Endothelial cell of umbilical vein (primary cell): Measurements from ENCODE around the gene LRRC23. TPM values are rescaled to one million over a fixed set of nuclear protein-coding genes. Genes with fewer than 3 reads are reported as not detected.

Source experiments
- BruUV-seq: library from RNA; stranded (reverse); fragments of 400-500 nt; replicated peaks from 2 replicates; lab custom pipeline; 2021; lab: Mats Ljungman, UMichigan
- CTCF ChIA-PET: fragments of 300-600, 350-600 bp; sonication (Branson Sonifier 250); formaldehyde crosslinking; loops from one replicate; lab custom pipeline; 2021; ENCODE audit warnings: antibody characterized with exemption, inconsistent platforms; lab: Charles Lee
- POLR2A ChIA-PET: fragments of 300-600, 350-600 bp; sonication (Branson Sonifier 250); formaldehyde crosslinking; loops from one replicate; lab custom pipeline; 2021; ENCODE audit warnings: antibody characterized with exemption, inconsistent platforms; lab: Charles Lee
- DNase-seq: peaks from one replicate; pipeline ENCODE4 v3.0.0-alpha.2; 2011; ENCODE audit warnings: low read depth, low spot score
- FAIRE-seq: peaks from 2 replicates; lab custom pipeline; 2011; peaks lifted over from hg19 to GRCh38; lab: Jason Lieb, UNC
- H2AFZ ChIP-seq: 2 replicates; pipeline ENCODE4 v1.6.0; 2012; ENCODE audit warnings: low read depth, low read length, control low read depth, inconsistent platforms
- H3K27ac ChIP-seq: 2 replicates; pipeline ENCODE4 v1.5.1; 2011; ENCODE audit warnings: low read depth, mild to moderate bottlenecking, control low read depth, low read length, moderate library complexity; ENCODE audit not compliant: insufficient read depth
- H3K27me3 ChIP-seq, 2 experiments: 2 replicates each; pipeline versions ENCODE4 v1.6.0 to v1.6.1; 2011; ENCODE audit warnings: low read length in 2 of 2, mixed read lengths in 1 of 2; ENCODE audit not compliant: control insufficient read depth in 2 of 2, insufficient read depth in 2 of 2
- H3K36me3 ChIP-seq, 2 experiments: 2 replicates in 1 of 2; 3 replicates in 1 of 2; pipeline ENCODE4 v1.5.1; 2011; ENCODE audit warnings: low read length in 2 of 2, mild to moderate bottlenecking in 1 of 2, moderate library complexity in 1 of 2; ENCODE audit not compliant: control insufficient read depth in 2 of 2, insufficient read depth in 2 of 2; ENCODE audit errors: extremely low read depth in 1 of 2
- H3K4me1 ChIP-seq: 3 replicates; pipeline ENCODE4 v1.5.1; 2011; ENCODE audit warnings: mild to moderate bottlenecking, low read length; ENCODE audit not compliant: control insufficient read depth, insufficient read depth; ENCODE audit errors: extremely low read depth
- H3K4me2 ChIP-seq: 2 replicates; pipeline ENCODE4 v1.6.1; 2011; ENCODE audit warnings: low read length, control low read depth, mixed read lengths; ENCODE audit not compliant: insufficient read depth
- H3K4me3 ChIP-seq, 3 experiments: fragments of 200-600 bp in 1 of 3; sonication (generic), shearing (Covaris generic) in 1 of 3; replicated peaks in 1 of 3; 2 replicates each; pipeline ENCODE4 v1.5.1; 2011 to 2016; ENCODE audit warnings: control low read depth in 3 of 3, low read length in 3 of 3, mild to moderate bottlenecking in 2 of 3, inconsistent platforms in 1 of 3, low read depth in 1 of 3, moderate library complexity in 1 of 3; ENCODE audit not compliant: insufficient read depth in 1 of 3
- H3K79me2 ChIP-seq: 2 replicates; pipeline ENCODE4 v1.6.0; 2012; ENCODE audit warnings: low read length, inconsistent platforms; ENCODE audit not compliant: control insufficient read depth, insufficient read depth
- H3K9ac ChIP-seq: replicated peaks from 2 replicates; pipeline ENCODE3; 2011; ENCODE audit warnings: low read length, control low read depth; ENCODE audit not compliant: insufficient read depth; ENCODE audit errors: extremely low read depth
- H3K9me1 ChIP-seq: replicated peaks from 3 replicates; pipeline ENCODE4 v1.6.0; 2011; ENCODE audit warnings: mild to moderate bottlenecking, low read length; ENCODE audit not compliant: control insufficient read depth, insufficient read depth; ENCODE audit errors: extremely low read depth
- H3K9me3 ChIP-seq: replicated peaks from 2 replicates; pipeline ENCODE4 v1.5.1; 2012; ENCODE audit warnings: low read length, inconsistent platforms; ENCODE audit not compliant: control insufficient read depth, insufficient read depth
- H4K20me1 ChIP-seq: replicated peaks from 2 replicates; pipeline ENCODE3; 2011; ENCODE audit warnings: mild to moderate bottlenecking, low read length; ENCODE audit not compliant: control insufficient read depth, insufficient read depth; ENCODE audit errors: extremely low read depth
- CTCF ChIP-seq, 2 donors: IDR thresholded peaks; 1 replicate in 1 of 2; 2 replicates in 1 of 2; pipeline ENCODE4 v1.5.1; 2011; ENCODE audit warnings: low read length in 2 of 2, mild to moderate bottlenecking in 2 of 2, moderate library complexity in 2 of 2, control low read depth in 1 of 2, inconsistent platforms in 1 of 2, low read depth in 1 of 2; ENCODE audit not compliant: insufficient read depth in 1 of 2; ENCODE audit errors: extremely low read depth in 1 of 2
- FOS ChIP-seq: IDR thresholded peaks from 2 replicates; pipeline ENCODE4 v1.6.1; 2011; ENCODE audit warnings: mild to moderate bottlenecking, low read length, moderate library complexity, borderline replicate concordance; ENCODE audit not compliant: insufficient read depth
- GATA2 ChIP-seq: IDR thresholded peaks from 2 replicates; pipeline ENCODE4 v1.7.0; 2011; ENCODE audit warnings: low read depth, mild to moderate bottlenecking, moderate library complexity, mixed read lengths, low read length; ENCODE audit not compliant: insufficient read length, insufficient read depth
- JUN ChIP-seq: IDR thresholded peaks from 2 replicates; pipeline ENCODE4 v1.6.1; 2011; ENCODE audit warnings: borderline replicate concordance, low read depth; ENCODE audit not compliant: insufficient read length, insufficient read depth
- MAX ChIP-seq: IDR thresholded peaks from 2 replicates; pipeline ENCODE4 v1.6.1; 2011; ENCODE audit not compliant: insufficient read depth, insufficient read length
- MYC ChIP-seq: IDR thresholded peaks from one replicate; pipeline ENCODE4 v1.6.1; 2011; ENCODE audit warnings: mild to moderate bottlenecking, low read depth, low read length
- POLR2A ChIP-seq: IDR thresholded peaks from 2 replicates; pipeline ENCODE4 v1.6.1; 2012; ENCODE audit warnings: low read depth, mild to moderate bottlenecking, control low read depth, low read length
- POLR2AphosphoS5 ChIP-seq: IDR thresholded peaks from 2 replicates; pipeline ENCODE4 v1.6.1; 2012; ENCODE audit warnings: low read depth, mild to moderate bottlenecking, control low read depth, low read length, moderate library complexity; ENCODE audit not compliant: insufficient read depth
- dilution Hi-C: fragments of 300-500 bp; cut with MboI; formaldehyde crosslinking; loops from one replicate; pipeline ENCODE4 v1.15.0; 2019; ENCODE audit warnings: low sequenced_read_pairs; ENCODE audit not compliant: extremely low pct_ligation_motif_present
- intact Hi-C: fragments of 100-400 bp; cut with micrococcal nuclease; formaldehyde crosslinking; loops from one replicate; pipeline ENCODE4 v1.10.0; 2022
- polyA plus RNA-seq, 4 experiments: library from polyadenylated mRNA; depleted of rRNA in 3 of 4; stranded (reverse) in 3 of 4; unstranded in 1 of 4; fragments of >200 nt; gene quantifications; 2 replicates each; pipeline versions ENCODE4 v1.2.1 to v1.2.3, GENCODE V29; 2011 to 2012; ENCODE audit warnings: missing spikeins in 1 of 4
- total RNA-seq: library from RNA; stranded (reverse); gene quantifications from 2 replicates; pipeline ENCODE4 v1.2.3, GENCODE V29; 2021

Gene LRRC23
- total and polyA plus RNA-seq, 2 donors (not counting 3 experiments of a cell fraction or from before 2014, with no cell fraction given), result 3.1 to 3.5 TPM

- DNase-seq (no peak), FAIRE-seq (no peak)
- Histone ChIP-seq H3K4me1 (peaks cover 21% of the 10 kb centered on the region), H3K9me3 (no peaks in the 10 kb centered on the region), H3K9me1 (no peaks in the 10 kb centered on the region), H3K4me3 (no peak overlapping the region), H3K9ac (no peak overlapping the region), H3K27me3 (no peaks in the 10 kb centered on the region), H3K27ac (no peak overlapping the region), H3K79me2 (peaks cover 32% of the 10 kb centered on the region), H4K20me1 (no peaks in the 10 kb centered on the region), H3K36me3 (peaks cover 2 to 42% of the 10 kb centered on the region in 2 experiments), H3K4me2 (peak overlapping the region; percentile 73), H2AFZ (peak overlapping the region; percentile 68)
- ChIA-PET CTCF (interaction anchor here (0.8 to 1.4 kb wide), 4 partner anchors 16 to 113 kb away, joined by 3 read pairs; partner anchors contain the start of gene MLF2), POLR2A (interaction anchor here (0.7 to 2.4 kb wide), 11 partner anchors 9 to 277 kb away, joined by 3 to 48 read pairs (median 6); partner anchors contain the start of genes C12orf57, CDCA3, MLF2 and RNU7-1)
- TF ChIP-seq JUN, result no peak
- TF ChIP-seq GATA2, result no peak
- no peak for TF ChIP-seq POLR2A
- TF ChIP-seq POLR2AphosphoS5, result no peak
- TF ChIP-seq MYC, result no peak
- no peak for TF ChIP-seq FOS
- TF ChIP-seq CTCF (IDR thresholded peaks at IDR 0.05; ENCODE audit: extremely low read depth in 1 of 2, insufficient read depth in 1 of 2, low read depth in 1 of 2, low read length in 2 of 2), result no peak
- TF ChIP-seq MAX, result no peak
- dilution Hi-C loops (no loop called here), intact Hi-C loops (no loop called here)
- BruUV-seq, result no TSS peak
These were observed 38.3 kb upstream of the LRRC23 start for GRCh38 chr12:6866163-6866919.
